Spleen (tissue), 7 donors: Measurements from ENCODE around the gene RPRD2.

Experiments
- CTCF ChIP-seq, 11 experiments: fragments of 200-600 bp in 7 of 11; fragments of 450-650 bp in 4 of 11; sonication (generic) in 4 of 11; IDR thresholded peaks in 8 of 11; conservative IDR thresholded peaks in 3 of 11; 1 replicate in 7 of 11; 2 replicates in 4 of 11; pipeline versions ENCODE4 v1.4.0 to v1.8.0; 2016 to 2021; ENCODE audit warnings: antibody characterized with exemption in 11 of 11, inconsistent platforms in 4 of 11, mild to moderate bottlenecking in 1 of 11
- POLR2A ChIP-seq, 3 donors: fragments of 450-650 bp; IDR thresholded peaks; one replicate each; pipeline ENCODE4 v1.5.1; 2017; ENCODE audit warnings: antibody characterized with exemption in 3 of 3, mild to moderate bottlenecking in 1 of 3
- POLR2AphosphoS5 ChIP-seq, 3 donors: sonication (generic); formaldehyde crosslinking; IDR thresholded peaks; one replicate each; pipeline ENCODE4 v1.5.1; 2017; ENCODE audit warnings: antibody characterized with exemption in 3 of 3
- donor health status: DM: no; HTN: no; CAD: no; lungs with moderate emphysema.
- donor health status: DM: no; HTN: no; CAD: no.
- donor health status: DM: no; HTN: no; CAD: no.

GRCh38 chr1:150486966-150487762, 123.2 kb downstream of the RPRD2 start, which contains the start of gene TARS2:
- peak; percentile 35 to 86 (median 64) for TF ChIP-seq CTCF (IDR thresholded peaks at IDR 0.05 in 8 of 11, conservative IDR thresholded peaks at IDR 0.05 in 3 of 11)
- peak in 1 of 3 donors; percentile 59 for TF ChIP-seq POLR2A (IDR thresholded peaks at IDR 0.05)
- TF ChIP-seq POLR2AphosphoS5 (IDR thresholded peaks at IDR 0.05) = peak; percentile 56 to 91 (median 82)
